Glutamatergic neuron (in vitro differentiated cells): ENCODE results near the gene ATXN7L3. TPM values are rescaled to one million over a fixed set of nuclear protein-coding genes. Genes with fewer than 3 reads are reported as not detected.
A peak's percentile ranks its signal among the peaks of the same experiment; 100 is the strongest.

Experiments
- DNase-seq: peaks from one replicate; pipeline ENCODE4 v3.0.0; 2022
- H3K27ac Mint-ChIP-seq: one replicate; pipeline ENCODE4 v1.8.0; 2020; ENCODE audit warnings: mild to moderate bottlenecking, mixed read lengths, inconsistent platforms; ENCODE audit not compliant: unreplicated experiment
- H3K27me3 Mint-ChIP-seq: one replicate; pipeline ENCODE4 v1.8.0; 2020; ENCODE audit warnings: mild to moderate bottlenecking, moderate library complexity, mixed read lengths, inconsistent platforms; ENCODE audit not compliant: unreplicated experiment
- H3K36me3 Mint-ChIP-seq: one replicate; pipeline ENCODE4 v1.8.0; 2020; ENCODE audit warnings: mild to moderate bottlenecking, mixed read lengths, inconsistent platforms; ENCODE audit not compliant: unreplicated experiment
- H3K4me1 Mint-ChIP-seq: one replicate; pipeline ENCODE4 v1.8.0; 2020; ENCODE audit warnings: mild to moderate bottlenecking, low read depth, mixed read lengths, inconsistent platforms; ENCODE audit not compliant: unreplicated experiment
- H3K4me3 Mint-ChIP-seq: one replicate; pipeline ENCODE4 v1.8.0; 2020; ENCODE audit warnings: mild to moderate bottlenecking, mixed read lengths, inconsistent platforms; ENCODE audit not compliant: unreplicated experiment
- H3K9me3 Mint-ChIP-seq: one replicate; pipeline ENCODE4 v1.8.0; 2020; ENCODE audit warnings: mild to moderate bottlenecking, moderate library complexity, mixed read lengths, inconsistent platforms; ENCODE audit not compliant: unreplicated experiment
- CTCF ChIP-seq: fragments of 200-600 bp; sonication (generic); IDR thresholded peaks from one replicate; pipeline ENCODE4 v1.5.0; 2021; ENCODE audit not compliant: partially characterized antibody, unreplicated experiment
- total RNA-seq: library from RNA; stranded (reverse); fragmentation: NEBNext Ultra II Directional; extraction: Animal tissue kit (Norgen Biotek cat#: 25700); gene quantifications from one replicate; pipeline ENCODE4 v1.2.1, GENCODE V29; 2021; ENCODE audit not compliant: unreplicated experiment

The ATXN7L3 gene
- total RNA-seq, 1 donor from 2014 or later: 146 TPM

GRCh38 chr17:44236444-44236991, 36.8 kb upstream of the ATXN7L3 start:
- Mint-ChIP-seq H3K27me3 (no peaks in the 10 kb centered on the region), H3K27ac (peak overlapping the region; percentile 29), H3K36me3 (no peaks in the 10 kb centered on the region), H3K4me3 (no peak overlapping the region), H3K4me1 (peaks cover 3% of the 10 kb centered on the region), H3K9me3 (peaks cover 2% of the 10 kb centered on the region)
- TF ChIP-seq CTCF: no peak
- DNase-seq: no peak

- Mint-ChIP-seq H3K4me1 (peaks cover 3% of the 10 kb centered on the region), H3K27ac (no peak overlapping the region), H3K27me3 (no peaks in the 10 kb centered on the region), H3K9me3 (peaks cover 2% of the 10 kb centered on the region), H3K36me3 (no peaks in the 10 kb centered on the region), H3K4me3 (no peak overlapping the region)
- no peak for TF ChIP-seq CTCF
- no peak for DNase-seq
These were observed 35.9 kb upstream of the ATXN7L3 start for GRCh38 chr17:44235583-44235936.

- H3K27ac Mint-ChIP-seq: no peak overlapping the region
These were observed 33.9 kb upstream of the ATXN7L3 start for GRCh38 chr17:44233582-44233981.

GRCh38 chr17:44232061-44232460, 32.4 kb upstream of the ATXN7L3 start:
- peaks cover 11% of the 10 kb centered on the region for H3K4me1 Mint-ChIP-seq
- no peak for DNase-seq
- H3K36me3 Mint-ChIP-seq: no peaks in the 10 kb centered on the region
- H3K4me3 Mint-ChIP-seq: no peak overlapping the region
- TF ChIP-seq CTCF: no peak
- H3K27me3 Mint-ChIP-seq: peaks cover 2% of the 10 kb centered on the region
- H3K9me3 Mint-ChIP-seq: peaks cover 2% of the 10 kb centered on the region
- no peak overlapping the region for H3K27ac Mint-ChIP-seq

More at GRCh38 chr17:44233582-44233981, 33.9 kb upstream of the ATXN7L3 start:
- no peak overlapping the region for H3K4me3 Mint-ChIP-seq
- DNase-seq: no peak
- no peak for TF ChIP-seq CTCF
- no peaks in the 10 kb centered on the region for H3K36me3 Mint-ChIP-seq
- peaks cover 2% of the 10 kb centered on the region for H3K9me3 Mint-ChIP-seq
- H3K27me3 Mint-ChIP-seq: peaks cover 2% of the 10 kb centered on the region
- peaks cover 11% of the 10 kb centered on the region for H3K4me1 Mint-ChIP-seq

DNA sequence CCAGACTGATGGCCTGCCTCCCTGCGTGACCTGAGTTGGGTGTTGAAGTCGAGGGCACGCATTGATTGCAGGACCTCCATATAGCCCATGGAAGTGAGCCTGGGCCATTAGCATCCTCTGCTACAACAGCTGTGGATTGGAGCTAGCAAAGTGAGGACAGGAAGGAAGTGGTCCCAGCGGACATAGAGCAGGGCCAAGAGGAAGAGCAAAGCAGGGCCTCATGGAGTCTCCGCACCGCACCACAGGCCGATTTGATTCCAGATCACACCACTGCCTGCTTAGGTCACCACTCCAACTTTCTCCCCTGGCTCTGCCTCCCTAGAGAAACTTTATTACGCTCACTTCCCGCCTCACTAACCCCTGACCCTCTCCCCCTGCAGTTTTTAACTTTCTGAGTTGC, 30.5 kb upstream of the ATXN7L3 start:
- H3K4me1 Mint-ChIP-seq: peaks cover 9% of the 10 kb centered on the region
- peaks cover 2% of the 10 kb centered on the region for H3K9me3 Mint-ChIP-seq
- peak overlapping the region; percentile 62 for H3K27ac Mint-ChIP-seq
- H3K36me3 Mint-ChIP-seq: no peaks in the 10 kb centered on the region
- no peak for DNase-seq
- peaks cover 2% of the 10 kb centered on the region for H3K27me3 Mint-ChIP-seq
- H3K4me3 Mint-ChIP-seq: no peak overlapping the region
- TF ChIP-seq CTCF: no peak
